BLaER1 (cell line): ENCODE data around the gene TDRD10.
A peak's percentile ranks its signal among the peaks of the same experiment; 100 is the strongest.
"Not testable (repeated sequence)": the region's sequence is repeated elsewhere in the genome, so short reads cannot be mapped to it uniquely, and the experiment has no call there.

Experiments used
- H3K27ac ChIP-seq: shearing (Covaris generic); formaldehyde crosslinking; 2 replicates; pipeline ENCODE4 v1.8.1; 2022
- H3K27me3 ChIP-seq: shearing (Covaris generic); formaldehyde crosslinking; 2 replicates; pipeline ENCODE4 v1.8.1; 2022
- H3K36me3 ChIP-seq: shearing (Covaris generic); formaldehyde crosslinking; 2 replicates; pipeline ENCODE4 v1.8.1; 2022
- H3K4me1 ChIP-seq: shearing (Covaris generic); formaldehyde crosslinking; 2 replicates; pipeline ENCODE4 v1.8.1; 2022
- H3K4me2 ChIP-seq: shearing (Covaris generic); formaldehyde crosslinking; 2 replicates; pipeline ENCODE4 v1.8.1; 2022
- H3K4me3 ChIP-seq: shearing (Covaris generic); formaldehyde crosslinking; 2 replicates; pipeline ENCODE4 v1.8.1; 2022
- H3K9ac ChIP-seq: shearing (Covaris generic); formaldehyde crosslinking; 2 replicates; pipeline ENCODE4 v1.8.1; 2022
- H3K9me3 ChIP-seq: shearing (Covaris generic); formaldehyde crosslinking; 2 replicates; pipeline ENCODE4 v1.8.1; 2022
- H4K20me1 ChIP-seq: shearing (Covaris generic); formaldehyde crosslinking; 2 replicates; pipeline ENCODE4 v1.8.1; 2022
- Cebpa-rat ChIP-seq: shearing (Covaris generic); IDR thresholded peaks from 2 replicates; pipeline ENCODE4 v1.8.1; 2022

TDRD10 gene

DNA sequence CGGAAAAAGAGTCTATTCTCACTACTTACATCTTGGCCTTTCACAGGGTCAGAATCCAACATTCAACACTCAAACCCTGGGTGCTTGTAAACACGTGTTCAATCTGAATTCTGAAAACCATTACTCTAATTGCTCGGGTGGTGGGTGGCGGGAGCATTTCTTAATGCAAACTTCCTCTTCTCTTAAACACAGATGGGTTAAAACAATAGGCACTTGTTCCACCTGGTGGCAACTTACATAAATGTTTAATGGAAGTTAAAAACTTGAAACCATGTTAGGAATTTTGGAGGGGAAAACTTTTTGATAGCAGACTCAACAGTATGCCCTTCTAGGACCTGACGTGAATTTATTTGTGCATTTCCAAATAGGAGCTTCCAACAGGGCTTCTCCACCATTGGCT lies 23.4 kb upstream of the TDRD10 start:
- no peak for TF ChIP-seq Cebpa-rat
- Histone ChIP-seq H3K9ac (no peak overlapping the region), H3K4me3 (no peak overlapping the region), H3K9me3 (no peaks in the 10 kb centered on the region), H3K4me1 (peaks cover 36% of the 10 kb centered on the region), H3K27me3 (no peaks in the 10 kb centered on the region), H3K27ac (no peak overlapping the region), H4K20me1 (no peaks in the 10 kb centered on the region), H3K36me3 (no peaks in the 10 kb centered on the region), H3K4me2 (no peak overlapping the region)

DNA sequence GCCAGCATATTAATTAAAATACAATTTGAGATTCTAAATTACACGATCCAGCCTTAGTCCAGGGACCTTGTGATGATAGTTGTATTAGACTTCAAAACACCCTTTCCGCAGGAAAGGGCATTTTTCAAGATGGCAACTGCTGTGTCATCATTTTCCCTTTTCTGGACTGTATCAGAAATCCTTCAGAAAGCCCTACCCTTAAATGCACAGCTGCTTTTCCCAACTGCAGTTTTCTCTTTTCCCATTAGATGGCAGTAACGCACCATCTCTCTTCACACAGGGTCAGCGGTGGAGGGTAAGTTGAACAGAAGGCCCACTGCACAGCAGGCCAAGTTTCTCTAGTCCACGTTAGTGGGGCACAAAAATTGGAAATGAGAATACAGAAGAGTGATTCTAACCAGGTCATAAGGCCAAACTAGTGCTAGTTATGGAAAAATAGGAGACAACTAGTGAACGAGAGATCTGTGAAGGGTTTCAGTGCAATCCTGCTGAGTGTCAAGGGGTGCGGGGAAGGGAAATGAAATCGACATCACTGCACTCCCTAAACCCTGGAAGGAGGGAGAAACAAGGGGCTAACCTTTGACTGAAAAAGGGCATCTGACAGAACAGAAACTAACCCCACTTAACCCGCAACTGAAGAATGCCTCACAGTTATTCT lies 22.1 kb upstream of the TDRD10 start:
- no peak overlapping the region for H3K4me3 ChIP-seq
- no peaks in the 10 kb centered on the region for H3K27me3 ChIP-seq
- H3K4me2 ChIP-seq = no peak overlapping the region
- H3K9ac ChIP-seq = no peak overlapping the region
- H4K20me1 ChIP-seq = no peaks in the 10 kb centered on the region
- no peaks in the 10 kb centered on the region for H3K36me3 ChIP-seq
- no peaks in the 10 kb centered on the region for H3K9me3 ChIP-seq
- TF ChIP-seq Cebpa-rat = no peak
- no peak overlapping the region for H3K27ac ChIP-seq
- H3K4me1 ChIP-seq = peaks cover 34% of the 10 kb centered on the region

DNA sequence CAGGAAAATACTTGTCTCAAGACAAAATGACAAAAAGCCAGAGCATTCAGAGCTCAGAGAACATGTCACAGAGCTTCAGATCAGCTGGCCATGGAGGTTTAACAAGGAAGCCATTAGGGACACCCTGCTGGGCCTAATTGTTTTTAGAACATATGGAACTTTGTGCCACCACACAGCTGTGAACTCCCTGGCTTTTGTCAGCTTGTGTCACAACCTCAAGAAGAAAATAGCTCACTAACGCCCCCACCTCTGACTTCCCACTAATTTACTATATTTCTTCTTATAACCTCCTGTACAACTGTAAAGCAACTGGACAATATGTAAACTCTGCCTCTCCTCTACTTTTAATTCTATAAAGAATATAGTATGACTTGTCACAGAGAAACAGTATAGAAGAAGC lies 21.0 kb upstream of the TDRD10 start:
- H3K27ac ChIP-seq = no peak overlapping the region
- no peak overlapping the region; the same call in 1 of the 2 replicates for H3K9ac ChIP-seq
- no peaks in the 10 kb centered on the region for H4K20me1 ChIP-seq
- no peaks in the 10 kb centered on the region for H3K9me3 ChIP-seq
- H3K36me3 ChIP-seq = no peaks in the 10 kb centered on the region
- H3K27me3 ChIP-seq = no peaks in the 10 kb centered on the region
- peaks cover 46% of the 10 kb centered on the region for H3K4me1 ChIP-seq
- TF ChIP-seq Cebpa-rat = no peak
- H3K4me2 ChIP-seq = 0 out of 2 replicates have a peak overlapping the region, but pooled peaks have one; percentile 0
- no peak overlapping the region for H3K4me3 ChIP-seq

DNA sequence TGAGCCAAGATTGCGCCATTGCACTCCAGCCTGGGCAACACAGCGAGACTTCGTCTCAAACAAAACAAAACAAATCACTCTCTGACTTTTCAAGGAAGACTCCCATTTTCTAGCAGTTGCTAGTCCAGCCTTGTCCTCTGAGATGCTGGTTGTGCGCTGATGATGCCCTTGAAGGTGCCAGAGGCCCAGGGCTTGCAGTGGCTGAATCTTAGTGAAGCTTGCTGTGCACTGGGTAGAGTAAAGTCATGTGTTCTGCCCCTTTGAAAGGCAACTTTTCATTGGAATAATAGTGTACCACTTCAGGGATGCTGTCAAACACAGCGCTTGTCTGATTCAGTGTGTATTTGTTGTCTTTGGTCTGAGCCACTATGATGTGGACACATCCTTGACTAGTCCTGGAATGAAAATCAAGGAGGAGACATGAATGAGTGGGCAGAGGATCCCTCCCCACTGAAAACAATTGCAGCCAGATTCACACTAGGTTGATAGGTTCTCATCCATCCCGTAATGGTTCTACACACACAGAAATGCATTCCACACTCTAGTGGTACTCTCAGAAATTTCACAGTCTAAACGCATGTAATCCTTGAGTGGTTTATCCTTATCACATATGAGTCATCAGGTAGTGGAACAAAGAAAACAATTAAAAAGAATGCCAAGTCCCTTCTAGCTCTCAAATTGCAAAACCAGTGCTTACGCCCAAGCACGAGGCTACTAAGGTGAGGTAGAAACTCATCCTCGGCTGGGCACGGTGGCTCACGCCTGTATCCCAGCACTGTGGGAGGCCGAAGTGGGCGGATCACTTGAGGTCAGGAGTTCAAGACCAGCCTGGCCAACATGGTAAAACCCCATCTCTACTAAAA lies 17.8 kb upstream of the TDRD10 start:
- Histone ChIP-seq H3K4me1 (peaks cover 43% of the 10 kb centered on the region), H3K27me3 (no peaks in the 10 kb centered on the region), H3K9ac (no peak overlapping the region), H4K20me1 (no peaks in the 10 kb centered on the region), H3K9me3 (no peaks in the 10 kb centered on the region), H3K4me3 (no peak overlapping the region), H3K4me2 (peak overlapping the region; percentile 75), H3K27ac (0 out of 2 replicates have a peak overlapping the region, but pooled peaks have one; percentile 37), H3K36me3 (no peaks in the 10 kb centered on the region)
- no peak for TF ChIP-seq Cebpa-rat

DNA sequence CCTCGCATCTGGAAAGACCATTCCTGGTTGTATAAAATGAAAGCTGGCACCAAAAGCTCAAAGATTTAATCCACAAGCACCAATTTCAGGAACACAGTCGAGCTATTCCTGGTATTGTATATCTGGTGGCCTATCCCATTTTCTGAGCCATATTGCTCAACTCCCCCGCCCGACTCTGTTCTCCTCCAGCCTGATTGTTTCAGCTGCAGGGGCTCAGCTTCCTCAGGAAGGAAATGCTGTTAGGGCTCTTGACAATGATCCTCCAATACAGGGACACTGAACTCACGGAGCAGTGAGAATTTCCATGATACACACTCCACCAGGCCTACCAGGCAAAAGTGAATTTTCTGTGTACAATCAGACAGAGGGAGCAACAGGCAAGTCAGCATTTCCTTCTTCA lies 16.9 kb upstream of the TDRD10 start:
- H3K4me3 ChIP-seq = no peak overlapping the region
- no peaks in the 10 kb centered on the region for H3K9me3 ChIP-seq
- no peaks in the 10 kb centered on the region for H3K36me3 ChIP-seq
- H3K9ac ChIP-seq = peak overlapping the region; percentile 47; the same call in 1 of the 2 replicates
- H4K20me1 ChIP-seq = no peaks in the 10 kb centered on the region
- H3K27me3 ChIP-seq = no peaks in the 10 kb centered on the region
- peaks cover 41% of the 10 kb centered on the region for H3K4me1 ChIP-seq
- peak; percentile 64; the same call in 1 of the 2 replicates for TF ChIP-seq Cebpa-rat
- H3K4me2 ChIP-seq = peak overlapping the region; percentile 75
- H3K27ac ChIP-seq = peak overlapping the region; percentile 37; the same call in 1 of the 2 replicates

DNA sequence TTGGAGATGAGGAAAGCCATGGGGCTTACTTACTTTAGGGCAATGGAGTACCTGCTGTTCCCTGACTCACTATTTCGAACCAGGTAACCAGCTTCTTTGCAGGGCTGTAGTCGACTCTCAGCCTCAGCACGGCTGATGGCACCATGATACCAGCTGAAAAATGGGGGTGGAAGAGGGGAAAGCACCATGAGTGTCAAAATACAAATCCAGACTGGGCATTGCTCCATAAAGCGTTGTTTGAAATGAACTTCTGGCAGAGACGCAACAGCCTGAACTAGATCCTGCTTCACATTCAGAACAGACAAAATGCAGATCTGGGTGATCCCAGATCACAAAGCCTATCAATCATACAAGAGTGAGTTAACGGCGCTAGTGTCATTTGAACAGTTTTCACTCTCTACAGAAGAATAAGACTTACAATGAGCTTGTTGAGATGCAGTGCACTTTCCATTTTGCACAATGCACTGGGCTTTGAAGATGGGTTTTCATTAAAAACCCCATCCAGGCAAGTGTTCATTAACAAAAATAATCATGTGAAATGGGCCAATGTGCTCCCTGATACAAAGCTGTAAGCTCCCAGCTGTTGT lies 16.0 kb upstream of the TDRD10 start:
- Histone ChIP-seq H4K20me1 (no peaks in the 10 kb centered on the region), H3K27ac (peak overlapping the region; percentile 14; the same call in 1 of the 2 replicates), H3K4me2 (peak overlapping the region; percentile 75), H3K4me1 (peaks cover 34% of the 10 kb centered on the region), H3K27me3 (no peaks in the 10 kb centered on the region), H3K36me3 (no peaks in the 10 kb centered on the region), H3K9ac (no peak overlapping the region; the same call in 1 of the 2 replicates), H3K9me3 (no peaks in the 10 kb centered on the region), H3K4me3 (no peak overlapping the region)
- TF ChIP-seq Cebpa-rat = no peak

DNA sequence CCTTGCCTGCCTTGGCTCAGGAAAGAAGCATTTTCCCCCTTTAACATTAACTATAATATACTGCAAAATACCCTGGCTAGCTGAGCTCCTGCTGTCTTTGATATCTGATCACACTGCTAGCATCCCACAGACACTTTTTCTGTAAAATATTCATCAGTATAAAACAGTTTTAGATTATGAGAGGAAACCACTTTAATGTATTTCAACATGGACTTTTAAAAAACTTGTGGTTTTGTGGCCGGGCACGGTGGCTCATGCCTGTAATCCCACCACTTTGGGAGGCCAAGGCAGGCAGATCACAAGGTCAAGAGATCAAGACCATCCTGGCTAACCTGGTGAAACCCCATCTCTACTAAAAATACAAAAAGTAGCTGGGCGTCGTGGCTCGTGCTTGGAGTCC lies 15.3 kb upstream of the TDRD10 start:
- H3K4me1 ChIP-seq = peaks cover 33% of the 10 kb centered on the region
- not testable (repeated sequence) for H3K36me3 ChIP-seq, H3K27me3 ChIP-seq, H3K4me3 ChIP-seq, H4K20me1 ChIP-seq, H3K9ac ChIP-seq, H3K9me3 ChIP-seq
- H3K4me2 ChIP-seq = peak overlapping the region; percentile 75
- H3K27ac ChIP-seq = peak overlapping the region; percentile 14; the same call in 1 of the 2 replicates

DNA sequence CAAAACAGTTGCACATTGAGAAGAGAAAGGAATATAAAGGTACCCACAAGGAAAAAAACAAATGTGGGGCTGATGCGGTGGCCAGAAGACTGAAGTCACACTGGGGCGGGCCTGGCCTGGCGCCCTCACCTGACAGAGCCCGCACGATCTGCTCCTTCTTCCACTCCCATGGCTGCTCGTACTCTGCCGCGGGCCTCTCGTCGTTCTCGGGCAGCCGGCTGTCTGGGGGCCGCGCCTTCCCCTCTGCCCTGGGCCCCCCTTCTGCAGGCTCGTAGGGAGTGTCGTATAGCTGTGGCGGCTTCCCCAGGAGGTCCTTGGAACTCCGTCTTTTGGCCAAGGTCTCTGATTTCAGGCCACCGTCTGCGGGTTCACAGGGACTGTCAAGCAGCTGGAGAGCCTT lies 13.1 kb upstream of the TDRD10 start:
- no peak for TF ChIP-seq Cebpa-rat
- H3K36me3 ChIP-seq = no peaks in the 10 kb centered on the region
- no peak overlapping the region for H3K9ac ChIP-seq
- H3K4me1 ChIP-seq = peaks cover 54% of the 10 kb centered on the region
- H3K27ac ChIP-seq = no peak overlapping the region
- H4K20me1 ChIP-seq = no peaks in the 10 kb centered on the region
- H3K27me3 ChIP-seq = no peaks in the 10 kb centered on the region
- no peak overlapping the region for H3K4me3 ChIP-seq
- no peak overlapping the region for H3K4me2 ChIP-seq
- no peaks in the 10 kb centered on the region for H3K9me3 ChIP-seq

DNA sequence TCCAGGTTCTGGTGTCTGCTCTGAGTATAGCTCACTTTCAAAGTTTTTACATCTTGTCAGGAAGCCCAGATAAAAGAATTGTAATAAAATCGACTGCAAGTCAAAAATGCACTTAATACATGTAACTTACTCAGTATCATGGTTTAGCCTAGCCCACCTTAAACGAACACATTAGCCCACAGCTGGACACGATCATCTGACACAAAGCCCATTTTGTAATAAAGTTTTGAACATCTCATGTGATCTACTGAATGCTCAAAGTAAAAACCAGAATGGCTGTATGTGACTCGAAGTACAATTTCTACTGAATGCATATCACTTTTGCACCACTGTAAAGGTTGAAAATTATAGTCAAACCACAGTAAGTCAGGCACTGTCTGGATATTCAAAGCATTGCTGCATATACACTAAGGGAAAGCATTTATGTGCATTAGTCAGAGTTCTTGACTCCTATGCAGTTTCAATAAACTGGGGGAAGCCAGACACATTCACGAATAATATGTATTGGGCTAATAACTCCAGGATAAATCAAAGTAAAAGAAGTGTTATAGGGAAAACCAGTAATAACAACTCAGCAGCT lies 12.2 kb upstream of the TDRD10 start:
- no peaks in the 10 kb centered on the region for H3K27me3 ChIP-seq
- no peak for TF ChIP-seq Cebpa-rat
- H3K4me1 ChIP-seq = peaks cover 56% of the 10 kb centered on the region
- no peaks in the 10 kb centered on the region for H3K36me3 ChIP-seq
- H3K27ac ChIP-seq = no peak overlapping the region
- H4K20me1 ChIP-seq = no peaks in the 10 kb centered on the region
- H3K9me3 ChIP-seq = no peaks in the 10 kb centered on the region
- no peak overlapping the region for H3K4me2 ChIP-seq
- H3K9ac ChIP-seq = no peak overlapping the region
- no peak overlapping the region for H3K4me3 ChIP-seq
